ENCODE results near the gene SLC39A5. TPM values are rescaled to one million over a fixed set of nuclear protein-coding genes. Genes with fewer than 3 reads are reported as not detected.

Gene SLC39A5
- total RNA-seq, 1 donor from 2014 or later: not detected

DNA sequence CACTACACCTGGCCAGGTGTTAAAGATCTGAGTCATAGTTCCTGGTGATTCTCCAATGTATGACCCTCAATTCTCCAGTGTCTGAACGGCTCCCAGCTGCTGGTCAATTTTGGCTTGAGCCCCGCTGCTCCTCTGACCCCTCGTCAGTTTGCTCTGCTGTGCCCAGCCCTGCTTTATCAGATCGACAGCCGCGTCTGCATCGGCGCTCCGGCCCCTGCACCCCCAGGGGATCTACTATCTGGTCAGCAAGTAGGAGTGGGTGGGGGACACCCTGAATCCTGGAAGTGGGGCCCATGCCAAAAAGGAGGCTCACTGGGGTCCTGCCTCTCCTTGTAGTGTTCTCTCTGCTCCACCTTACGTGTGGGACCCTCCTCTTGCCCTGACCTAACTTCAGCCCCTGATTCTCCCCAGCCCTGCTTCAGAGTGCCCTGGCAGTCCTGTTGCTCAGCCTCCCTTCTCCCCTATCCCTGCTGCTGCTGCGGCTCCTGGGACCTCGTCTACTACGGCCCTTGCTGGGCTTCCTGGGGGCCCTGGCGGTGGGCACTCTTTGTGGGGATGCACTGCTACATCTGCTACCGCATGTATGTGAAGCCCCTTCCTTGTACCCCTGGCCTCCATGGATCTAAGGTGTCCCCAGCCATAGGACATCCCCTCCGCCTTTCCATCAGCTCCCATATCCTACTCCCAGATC, 5.0 kb downstream of the SLC39A5 start:
- no peak for DNase-seq (ENCODE audit: low read depth)
- no peak overlapping the region for H3K4me3 ChIP-seq (ENCODE audit: low read depth, low read length)
- TF ChIP-seq, protein P1, sequence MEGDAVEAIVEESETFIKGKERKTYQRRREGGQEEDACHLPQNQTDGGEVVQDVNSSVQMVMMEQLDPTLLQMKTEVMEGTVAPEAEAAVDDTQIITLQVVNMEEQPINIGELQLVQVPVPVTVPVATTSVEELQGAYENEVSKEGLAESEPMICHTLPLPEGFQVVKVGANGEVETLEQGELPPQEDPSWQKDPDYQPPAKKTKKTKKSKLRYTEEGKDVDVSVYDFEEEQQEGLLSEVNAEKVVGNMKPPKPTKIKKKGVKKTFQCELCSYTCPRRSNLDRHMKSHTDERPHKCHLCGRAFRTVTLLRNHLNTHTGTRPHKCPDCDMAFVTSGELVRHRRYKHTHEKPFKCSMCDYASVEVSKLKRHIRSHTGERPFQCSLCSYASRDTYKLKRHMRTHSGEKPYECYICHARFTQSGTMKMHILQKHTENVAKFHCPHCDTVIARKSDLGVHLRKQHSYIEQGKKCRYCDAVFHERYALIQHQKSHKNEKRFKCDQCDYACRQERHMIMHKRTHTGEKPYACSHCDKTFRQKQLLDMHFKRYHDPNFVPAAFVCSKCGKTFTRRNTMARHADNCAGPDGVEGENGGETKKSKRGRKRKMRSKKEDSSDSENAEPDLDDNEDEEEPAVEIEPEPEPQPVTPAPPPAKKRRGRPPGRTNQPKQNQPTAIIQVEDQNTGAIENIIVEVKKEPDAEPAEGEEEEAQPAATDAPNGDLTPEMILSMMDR (conservative IDR thresholded peaks at IDR 0.05; ENCODE audit: low read depth, low read length): no peak

DNA sequence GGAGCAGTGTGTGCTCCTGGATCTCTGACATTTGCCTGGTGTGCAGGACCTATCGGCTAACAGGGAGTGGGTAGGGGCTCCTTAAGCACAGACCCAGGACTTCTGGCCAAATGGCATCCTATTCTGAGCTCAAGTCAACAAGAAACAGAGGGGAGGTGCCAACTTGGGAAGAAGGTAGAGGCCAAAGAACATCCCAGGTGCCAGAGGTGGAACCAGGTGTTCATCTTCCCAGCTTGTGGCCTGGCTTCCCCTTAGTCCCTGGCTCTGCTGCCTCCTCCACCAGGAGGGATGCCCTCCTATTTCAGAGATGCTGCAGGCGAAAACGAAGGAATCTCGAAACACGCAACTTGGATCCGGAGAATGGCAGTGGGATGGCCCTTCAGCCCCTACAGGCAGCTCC, 6.2 kb downstream of the SLC39A5 start:
- TF ChIP-seq, protein P1 (conservative IDR thresholded peaks at IDR 0.05; ENCODE audit: low read depth, low read length): no peak
- DNase-seq (ENCODE audit: low read depth): no peak
- no peak overlapping the region for H3K4me3 ChIP-seq (ENCODE audit: low read depth, low read length)

DNA sequence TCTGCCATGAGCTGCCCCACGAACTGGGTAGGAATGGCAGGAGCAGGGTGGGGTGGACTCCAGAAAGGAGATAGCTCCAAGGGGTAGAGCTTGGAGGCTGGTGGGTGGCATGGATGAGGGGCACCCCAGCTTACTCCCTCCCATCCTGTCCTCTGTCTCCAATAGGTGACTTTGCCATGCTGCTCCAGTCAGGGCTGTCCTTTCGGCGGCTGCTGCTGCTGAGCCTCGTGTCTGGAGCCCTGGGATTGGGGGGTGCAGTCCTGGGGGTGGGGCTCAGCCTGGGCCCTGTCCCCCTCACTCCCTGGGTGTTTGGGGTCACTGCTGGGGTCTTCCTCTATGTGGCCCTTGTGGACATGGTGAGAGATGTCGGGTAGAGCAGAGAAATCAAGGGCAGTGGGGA, 7.1 kb downstream of the SLC39A5 start:
- TF ChIP-seq, protein P1 (conservative IDR thresholded peaks at IDR 0.05; ENCODE audit: low read depth, low read length): no peak
- no peak for DNase-seq (ENCODE audit: low read depth)
- H3K4me3 ChIP-seq (ENCODE audit: low read depth, low read length): no peak overlapping the region

DNA sequence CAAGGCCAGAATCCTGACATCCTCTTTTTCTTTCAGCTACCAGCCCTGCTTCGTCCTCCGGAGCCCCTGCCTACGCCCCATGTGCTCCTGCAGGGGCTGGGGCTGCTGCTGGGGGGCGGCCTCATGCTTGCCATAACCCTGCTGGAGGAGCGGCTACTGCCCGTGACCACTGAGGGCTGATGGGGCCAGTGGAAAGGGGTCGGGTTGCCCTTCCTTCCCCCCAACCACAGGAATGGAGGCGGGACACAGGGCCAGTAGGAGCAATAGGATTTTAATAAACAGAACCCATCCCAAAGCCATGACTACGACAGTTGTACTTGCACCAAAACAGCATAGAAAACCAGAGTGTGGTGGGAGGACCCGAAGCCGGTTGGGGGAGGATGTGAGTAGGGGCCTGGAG, 7.7 kb downstream of the SLC39A5 start:
- H3K4me3 ChIP-seq (ENCODE audit: low read depth, low read length): no peak overlapping the region
- TF ChIP-seq, protein P1 (conservative IDR thresholded peaks at IDR 0.05; ENCODE audit: low read depth, low read length): no peak
- DNase-seq (ENCODE audit: low read depth): no peak

DNA sequence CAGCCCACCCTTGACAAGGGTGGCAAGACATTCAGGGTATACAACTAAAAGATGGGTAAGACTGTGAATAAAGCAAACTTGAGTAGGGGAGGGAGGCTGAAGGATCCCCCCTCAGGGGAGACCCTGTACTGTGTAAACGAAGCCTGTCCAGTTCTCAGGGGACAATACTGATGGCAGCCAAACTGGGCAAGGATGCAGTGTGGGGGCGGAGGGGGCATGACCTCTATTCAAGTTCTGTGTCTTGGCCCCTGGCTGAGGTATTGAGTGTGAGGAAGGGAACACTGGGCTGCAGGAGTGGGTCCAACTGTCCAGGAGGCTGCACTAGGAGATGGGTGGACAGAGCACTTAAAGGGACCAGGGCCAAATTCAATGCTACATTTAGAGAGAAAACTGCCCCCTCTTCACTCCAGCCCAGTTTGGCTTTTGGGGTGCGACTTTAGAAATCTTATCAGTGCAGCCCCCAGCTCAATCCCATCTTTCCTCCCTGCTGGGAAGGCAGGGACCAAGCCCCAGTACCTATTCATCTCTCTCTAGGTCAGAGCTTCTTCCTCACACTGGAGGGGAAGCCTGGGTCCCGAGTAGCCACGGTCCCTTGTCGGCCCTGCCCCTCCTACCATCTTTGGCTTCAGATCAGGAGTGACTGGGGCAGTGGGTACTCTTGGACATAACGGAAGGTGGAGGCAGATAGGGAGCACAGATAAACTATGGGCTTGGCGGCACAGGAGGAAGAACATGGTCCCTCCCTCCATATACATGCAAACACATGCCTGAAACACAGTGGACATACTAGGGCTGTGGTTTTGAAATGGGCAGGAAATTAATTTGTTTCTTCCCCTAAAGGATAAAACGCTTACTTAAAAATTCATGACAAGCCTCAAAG, 11.8 kb downstream of the SLC39A5 start:
- H3K4me3 ChIP-seq (ENCODE audit: low read depth, low read length): no peak overlapping the region
- TF ChIP-seq, protein P1 (conservative IDR thresholded peaks at IDR 0.05; ENCODE audit: low read depth, low read length): no peak
- DNase-seq (ENCODE audit: low read depth): no peak

DNA sequence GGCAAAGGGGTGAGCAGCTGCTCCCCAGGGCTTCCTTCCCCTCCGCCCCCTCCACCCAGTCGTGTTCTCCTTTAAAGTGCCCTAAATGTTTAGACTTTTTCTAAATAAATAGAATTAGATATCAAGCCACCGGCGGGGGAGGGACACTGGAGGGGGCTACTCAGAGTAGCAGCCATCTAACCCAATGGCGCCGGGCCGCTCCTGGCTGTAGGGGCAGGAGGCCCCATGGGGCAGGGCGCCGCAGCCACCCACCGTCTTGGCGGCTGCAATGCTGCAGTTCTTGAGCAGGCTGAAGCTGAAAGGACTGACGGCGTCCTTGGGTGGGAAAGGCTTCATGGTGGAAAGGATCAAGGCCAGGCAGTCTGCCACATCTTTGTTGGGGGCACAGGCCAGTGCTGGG, 13.1 kb downstream of the SLC39A5 start:
- TF ChIP-seq, protein P1 (conservative IDR thresholded peaks at IDR 0.05; ENCODE audit: low read depth, low read length): no peak
- no peak overlapping the region for H3K4me3 ChIP-seq (ENCODE audit: low read depth, low read length)
- DNase-seq (ENCODE audit: low read depth): no peak
